HG03521 (cell line): ENCODE data around the gene CADPS2.

ENCODE experiments used
- ATAC-seq: cut with Tn5 transposase; IDR thresholded peaks from one replicate; pipeline ENCODE4 v1.9.1; 2021; ENCODE audit warnings: mild to moderate bottlenecking, moderate library complexity; ENCODE audit not compliant: unreplicated experiment

The CADPS2 gene

GRCh38 chr7:122789156-122789555 lies 97.1 kb downstream of the CADPS2 start:
- ATAC-seq = no peak

GRCh38 chr7:122770686-122771335 lies 115.4 kb downstream of the CADPS2 start:
- no peak for ATAC-seq

DNA sequence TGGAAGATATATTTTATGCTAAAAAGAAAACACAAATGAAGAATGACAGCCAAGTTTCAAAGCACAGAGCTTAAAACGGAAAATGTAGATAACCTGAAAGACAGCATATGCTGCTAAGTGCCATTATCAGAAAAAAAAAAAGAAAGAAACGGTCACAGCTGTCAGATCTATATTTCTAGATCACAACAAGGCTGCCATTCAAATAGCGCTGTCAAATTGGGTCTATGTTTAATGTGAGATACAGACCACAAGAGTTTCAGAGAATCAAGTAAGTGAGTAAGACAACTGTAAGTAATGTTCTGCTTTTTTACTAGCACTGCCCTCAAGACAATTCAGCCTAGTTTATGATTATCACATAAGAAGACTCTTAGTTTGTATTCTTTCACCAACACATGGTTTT lies 117.4 kb downstream of the CADPS2 start:
- ATAC-seq = no peak

DNA sequence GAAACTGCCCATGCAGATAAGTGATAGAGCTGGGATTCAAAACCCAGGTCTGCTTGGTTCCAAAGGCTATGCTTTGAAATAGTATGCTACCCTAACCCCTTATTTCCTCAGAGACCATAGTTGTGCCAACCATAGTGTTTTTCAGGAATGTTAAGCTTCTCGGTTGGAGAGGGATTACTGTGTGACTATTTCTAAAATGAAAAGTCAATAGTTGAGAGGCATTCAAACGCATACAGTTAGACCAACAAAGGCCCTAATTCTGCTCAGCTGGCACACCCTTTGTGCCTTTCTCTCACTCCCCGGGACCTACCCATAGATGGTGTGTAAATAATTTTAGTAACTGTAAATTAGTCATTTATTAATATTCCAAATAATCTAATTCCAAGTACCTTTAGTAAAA lies 118.9 kb downstream of the CADPS2 start:
- ATAC-seq = no peak

DNA sequence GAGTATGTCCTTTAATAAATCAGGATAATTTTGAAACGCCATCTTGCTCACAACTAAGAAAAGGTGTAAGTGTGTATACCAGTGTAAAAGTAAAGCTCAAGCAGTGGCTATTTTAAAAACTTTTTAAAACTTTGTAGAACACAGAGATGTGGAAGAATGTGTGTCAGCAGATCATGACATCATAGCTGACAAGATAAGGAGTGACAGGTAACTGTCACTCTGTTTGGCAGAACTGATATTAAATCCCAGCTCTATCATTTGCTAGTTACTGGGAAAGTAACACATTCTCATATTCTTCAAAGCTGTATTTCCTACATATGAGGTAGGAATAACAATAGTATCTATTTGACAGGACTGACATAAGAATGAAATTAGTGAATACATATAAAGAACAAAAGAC lies 119.7 kb downstream of the CADPS2 start:
- ATAC-seq = no peak

DNA sequence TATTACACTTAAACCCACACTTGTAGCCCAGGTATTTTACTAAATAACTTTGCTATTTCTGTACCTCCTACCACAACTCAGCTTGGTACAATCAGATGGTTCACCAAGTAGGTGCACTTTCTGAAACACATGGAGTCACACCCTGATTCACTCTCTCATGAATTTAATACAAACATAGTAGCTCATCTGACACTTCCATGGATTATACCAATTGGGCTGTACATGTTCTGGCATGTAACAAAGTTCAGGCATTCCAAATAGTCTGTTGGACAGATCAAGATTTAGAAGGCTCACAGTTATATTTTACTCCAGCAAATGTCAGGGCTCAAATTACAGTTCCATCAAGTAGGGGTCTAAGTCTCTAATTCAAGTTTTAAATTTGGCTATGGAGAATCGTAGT lies 121.4 kb downstream of the CADPS2 start:
- ATAC-seq = no peak

DNA sequence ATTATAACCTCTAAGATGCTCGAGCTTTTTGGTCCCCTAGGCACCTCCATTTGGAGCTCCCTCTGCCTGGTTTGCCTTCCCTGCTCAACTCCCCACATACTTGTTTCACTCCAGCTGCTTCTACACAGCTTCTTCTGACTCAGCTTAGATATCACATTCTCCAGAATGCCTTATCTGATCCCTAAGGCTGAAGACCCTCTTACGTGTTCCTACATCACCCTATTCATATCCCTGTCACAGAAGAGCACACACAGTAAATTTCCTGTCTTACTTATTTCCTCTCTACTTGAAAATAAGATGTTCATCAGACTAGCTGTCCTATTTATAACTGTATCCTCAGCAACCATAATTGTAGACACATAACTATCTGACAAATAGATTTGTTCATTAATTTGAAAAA lies 122.2 kb downstream of the CADPS2 start:
- ATAC-seq = no peak

GRCh38 chr7:122762071-122762470 lies 124.2 kb downstream of the CADPS2 start:
- no peak for ATAC-seq

- ATAC-seq = no peak
Observed at GRCh38 chr7:122758501-122758900, 127.8 kb downstream of the CADPS2 start.

DNA sequence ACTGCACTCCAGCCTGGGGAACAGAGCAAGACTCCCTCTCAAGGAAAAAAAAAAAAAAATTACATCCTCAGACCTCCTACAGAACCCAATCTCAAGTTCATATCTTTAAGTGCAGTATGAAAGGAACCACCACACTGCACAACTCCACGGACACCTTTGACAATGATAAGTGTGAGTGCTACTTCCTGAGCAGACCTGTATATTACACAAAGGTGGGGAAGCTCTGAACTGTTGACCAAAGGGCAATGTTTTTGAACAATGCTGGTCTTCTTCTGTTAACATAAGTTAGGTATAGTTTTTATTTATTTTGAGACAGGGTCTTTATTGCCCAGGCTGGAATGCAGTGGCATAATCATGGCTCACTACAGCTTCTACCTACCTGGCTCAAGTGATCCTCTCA lies 129.4 kb downstream of the CADPS2 start:
- no peak for ATAC-seq

GRCh38 chr7:122755696-122756095 lies 130.6 kb downstream of the CADPS2 start:
- no peak for ATAC-seq

GRCh38 chr7:122752583-122752982 lies 133.7 kb downstream of the CADPS2 start:
- ATAC-seq = no peak

GRCh38 chr7:122750389-122750788 lies 135.9 kb downstream of the CADPS2 start:
- no peak for ATAC-seq

DNA sequence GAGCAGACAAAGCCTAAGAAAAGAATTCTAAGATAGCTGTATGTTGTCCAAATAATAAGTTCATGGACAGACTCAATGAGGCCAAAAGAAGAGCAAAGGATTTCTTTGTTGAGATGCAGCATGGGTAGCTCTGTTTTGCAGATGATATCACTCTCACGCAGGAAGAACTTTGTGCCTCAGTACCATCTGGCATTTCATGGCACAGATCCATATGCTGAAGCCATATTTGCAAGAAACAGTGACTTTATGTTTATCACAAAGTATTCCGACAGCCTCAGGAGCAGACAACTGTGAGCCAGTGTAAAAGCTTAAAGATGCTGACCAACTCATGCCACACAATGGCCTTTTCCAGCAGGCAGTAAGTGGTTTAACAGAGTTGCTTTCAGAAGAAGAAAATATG lies 138.1 kb downstream of the CADPS2 start:
- no peak for ATAC-seq

GRCh38 chr7:122746948-122747347 lies 139.3 kb downstream of the CADPS2 start:
- ATAC-seq = no peak

- ATAC-seq = no peak
Observed at GRCh38 chr7:122743211-122743610, 143.0 kb downstream of the CADPS2 start.

DNA sequence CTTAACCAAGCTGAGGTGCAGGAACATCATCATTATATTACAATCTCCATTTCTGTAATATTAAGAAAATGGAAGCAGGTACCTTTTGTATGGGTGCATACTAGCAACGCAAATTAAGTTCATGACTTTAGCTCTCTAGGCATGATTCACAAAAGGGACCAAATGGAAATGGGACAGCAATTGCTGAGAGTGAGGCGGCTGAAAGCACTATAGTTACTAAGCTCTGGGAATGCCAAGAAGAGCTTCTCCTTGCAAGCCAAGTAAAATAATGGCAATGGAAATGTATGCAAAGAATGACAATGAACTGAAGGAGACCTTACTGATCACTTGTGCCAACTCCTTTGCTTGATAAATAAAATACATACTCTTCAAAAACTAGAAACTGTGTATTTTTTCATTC lies 147.3 kb downstream of the CADPS2 start:
- ATAC-seq = no peak

DNA sequence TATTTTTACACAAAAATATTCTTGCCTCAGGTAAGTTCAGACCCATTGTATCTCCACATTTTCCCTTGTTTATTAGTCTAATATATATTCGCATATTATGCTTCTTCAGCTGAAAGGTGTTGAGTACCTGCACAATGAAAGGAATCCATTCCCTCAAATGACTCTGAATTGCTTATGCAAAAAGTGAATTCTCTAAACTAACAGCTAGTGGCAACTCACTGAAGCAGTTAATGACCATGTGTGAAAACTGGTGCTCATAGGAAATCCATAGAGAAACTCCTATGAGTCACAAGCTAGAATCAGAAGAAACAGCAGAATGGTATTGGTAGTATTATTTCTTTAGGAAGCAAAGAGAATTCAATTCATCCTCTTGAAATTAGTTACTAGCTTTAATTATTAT lies 150.1 kb downstream of the CADPS2 start:
- ATAC-seq = no peak

DNA sequence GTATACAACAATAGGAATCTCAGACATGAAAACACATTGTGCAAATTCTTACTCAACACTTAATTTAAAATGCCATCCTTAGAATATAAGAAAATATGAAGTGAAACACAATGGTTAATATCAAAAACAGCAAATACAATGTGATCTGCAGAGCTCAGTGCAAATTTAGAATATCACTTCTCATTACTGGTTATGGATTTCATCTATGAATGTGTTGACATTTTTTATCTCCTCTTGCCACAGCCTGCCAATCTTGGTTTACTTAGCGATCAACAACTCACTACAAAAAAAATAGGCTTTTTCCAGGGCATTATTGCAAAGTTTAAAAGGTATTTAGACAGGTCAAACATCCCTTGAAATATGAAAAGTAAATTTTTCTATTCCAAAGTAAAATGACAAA lies 158.5 kb downstream of the CADPS2 start:
- ATAC-seq = no peak

GRCh38 chr7:122727354-122727753 lies 158.9 kb downstream of the CADPS2 start:
- ATAC-seq = no peak

DNA sequence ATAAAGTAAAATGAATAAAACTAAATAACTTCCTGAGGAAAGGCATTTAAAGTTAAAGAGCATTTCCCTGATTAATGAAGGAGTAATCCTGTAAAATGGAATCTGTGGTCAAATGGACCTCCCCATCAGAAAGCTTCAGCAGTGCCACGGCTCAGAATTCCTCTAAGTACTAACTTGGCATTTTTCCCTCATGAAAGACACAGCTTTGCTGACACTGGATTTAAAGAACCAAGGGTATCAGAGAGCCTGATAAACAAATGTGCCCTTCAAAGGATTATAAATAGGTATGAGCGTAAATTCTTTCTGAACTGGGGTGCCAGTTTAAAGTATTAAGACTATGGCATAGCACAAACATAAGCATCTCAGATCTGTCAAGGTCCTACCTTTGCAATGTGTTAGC lies 159.4 kb downstream of the CADPS2 start:
- ATAC-seq = no peak

DNA sequence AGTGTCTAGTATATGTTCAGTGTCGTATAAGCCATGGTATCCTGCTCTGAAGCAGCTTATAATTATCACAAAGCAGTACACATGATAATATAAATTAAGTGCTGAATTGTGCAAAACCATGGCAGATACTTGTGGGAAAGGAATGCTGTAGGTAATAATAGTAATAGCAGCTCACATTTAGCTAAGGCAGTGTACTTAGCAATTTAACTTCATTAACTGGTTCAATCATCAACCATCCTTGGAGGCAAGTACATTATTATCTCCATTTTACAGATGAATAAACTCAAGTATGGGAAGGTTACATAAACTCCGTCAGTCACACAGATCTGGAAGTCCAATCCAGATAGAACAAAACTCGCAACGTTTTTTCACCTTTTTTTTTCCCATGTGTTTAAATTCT lies 161.9 kb downstream of the CADPS2 start:
- no peak for ATAC-seq

- no peak for ATAC-seq
Observed at GRCh38 chr7:122719010-122719578, 167.2 kb downstream of the CADPS2 start.
